ENCODE results near the gene NFATC4. TPM values are rescaled to one million over a fixed set of nuclear protein-coding genes. Genes with fewer than 3 reads are reported as not detected.

NFATC4 gene
- total RNA-seq, 1 experiment from 2014 or later: 7.6 TPM

GRCh38 chr14:24321212-24321975, 46.6 kb upstream of the NFATC4 start:
- ChIA-PET CTCF (interaction anchor here (1.1 kb wide), 1 partner anchor 12 kb away, joined by 3 read pairs; no protein-coding TSS in a partner anchor), RAD21 (ENCODE audit: low non-redundant PET in 1 of 2, low total read pairs in 2 of 2, uncharacterized antibody in 2 of 2, unreplicated experiment in 2 of 2) (no interaction called here), POLR2A (no interaction called here)
- Histone ChIP-seq H2AFZ (ENCODE audit: low read depth, low read length, poor library complexity, severe bottlenecking) (no peak overlapping the region), H3K9ac (ENCODE audit: low read length) (no peak overlapping the region), H4K20me1 (ENCODE audit: insufficient read depth) (no peaks in the 10 kb centered on the region), H3K9me3 (ENCODE audit: control insufficient read depth in 1 of 2, insufficient read depth in 1 of 2, low read depth in 1 of 2, low read length in 2 of 2) (no peaks in the 10 kb centered on the region), H3K27ac (ENCODE audit: low read depth, low read length) (no peak overlapping the region), H3K27me3 (ENCODE audit: insufficient read depth, low read length) (0 out of 2 replicates have a peak, but pooled peaks cover 4% of the 10 kb centered on the region), H3K36me3 (ENCODE audit: control insufficient read depth in 1 of 2, insufficient read depth in 2 of 2, low read length in 2 of 2) (no peaks in the 10 kb centered on the region), H3K9me2 (ENCODE audit: insufficient read depth) (no peaks in the 10 kb centered on the region), H3K79me2 (ENCODE audit: insufficient read depth, low read length) (no peaks in the 10 kb centered on the region), H3K4me1 (ENCODE audit: control insufficient read depth in 1 of 2, insufficient read depth in 2 of 2, low read length in 2 of 2) (peaks cover 11 to 18% of the 10 kb centered on the region in 2 experiments), H3K4me3 (replicated peaks in 1 of 2; ENCODE audit: low read depth in 1 of 2, low read length in 2 of 2) (no peak overlapping the region), H3K4me2 (ENCODE audit: low read length) (no peak overlapping the region)
- DNase-seq (ENCODE audit: low read depth, low spot score) (no peak), ATAC-seq (no peak)
- intact Hi-C loops (cut with micrococcal nuclease): no loop called here
- no TSS peak for BruUV-seq (replicated peaks)
- TF ChIP-seq CTCF (IDR thresholded peaks at IDR 0.05 in 2 of 3, conservative IDR thresholded peaks at IDR 0.05 in 1 of 3; ENCODE audit: borderline replicate concordance in 1 of 3, insufficient read depth in 1 of 3, low read depth in 2 of 3, low read length in 2 of 3): no peak
- no peak for TF ChIP-seq REST (IDR thresholded peaks at IDR 0.05; ENCODE audit: low read depth)
- TF ChIP-seq ZNF274 (IDR thresholded peaks at IDR 0.05; ENCODE audit: low read depth, low read length): no peak
- no peak for TF ChIP-seq YY1 (IDR thresholded peaks at IDR 0.05; ENCODE audit: extremely low read depth, insufficient replicate concordance, low read depth, low read length)
- TF ChIP-seq EGR1 (IDR thresholded peaks at IDR 0.05; ENCODE audit: low read depth): no peak
- TF ChIP-seq ATF3 (IDR thresholded peaks at IDR 0.05): no peak
- no peak for TF ChIP-seq ZFX (IDR thresholded peaks at IDR 0.05)
- no peak for TF ChIP-seq POLR2AphosphoS5 (IDR thresholded peaks at IDR 0.05; ENCODE audit: low read depth, low read length)
- TF ChIP-seq SP1 (IDR thresholded peaks at IDR 0.05; ENCODE audit: low read depth): no peak
- TF ChIP-seq FOSL1 (IDR thresholded peaks at IDR 0.05; ENCODE audit: low read depth): no peak
- TF ChIP-seq POLR2A (IDR thresholded peaks at IDR 0.05; ENCODE audit: borderline replicate concordance, extremely low read depth, insufficient read depth, insufficient read length): no peak
- TF ChIP-seq ZBTB33 (IDR thresholded peaks at IDR 0.05; ENCODE audit: extremely low read depth, insufficient replicate concordance, low read length): no peak
- no peak for TF ChIP-seq SIN3A (IDR thresholded peaks at IDR 0.05; ENCODE audit: low read depth)
- TF ChIP-seq CBX3 (IDR thresholded peaks at IDR 0.05; ENCODE audit: low read depth): no peak
